Activated naive CD8-positive, alpha-beta T cell treated with anti-CD3 and anti-CD28 coated beads, Interleukin-2, amount 10 ng/mL, durations not matched to agents 7 days and 5 days (primary cell): ENCODE measurements around the gene DIO3. TPM values are rescaled to one million over a fixed set of nuclear protein-coding genes. Genes with fewer than 3 reads are reported as not detected.

ENCODE experiments used
- ATAC-seq: fragments of 150-1000 bp; cut with Tn5 transposase; one replicate; pipeline ENCODE4 v1.10.0; 2021; ENCODE audit warnings: low read depth, moderate library complexity
- POLR2A ChIA-PET: fragments of 350-600 bp; sonication (Branson Sonifier 250); formaldehyde crosslinking; loops from one replicate; lab custom pipeline; 2021; ENCODE audit warnings: antibody characterized with exemption; lab: Charles Lee
- DNase-seq: peaks from one replicate; pipeline ENCODE4 v3.0.0; 2021
- H3K27ac Mint-ChIP-seq: one replicate; pipeline ENCODE4 v1.8.0; 2022; ENCODE audit warnings: mild to moderate bottlenecking, mixed read lengths
- H3K27me3 Mint-ChIP-seq: one replicate; pipeline ENCODE4 v1.8.0; 2022; ENCODE audit warnings: mild to moderate bottlenecking, moderate library complexity, mixed read lengths
- H3K36me3 Mint-ChIP-seq: one replicate; pipeline ENCODE4 v1.8.0; 2021; ENCODE audit warnings: mild to moderate bottlenecking, mixed read lengths
- H3K4me1 Mint-ChIP-seq: one replicate; pipeline ENCODE4 v1.8.0; 2021; ENCODE audit warnings: mixed read lengths
- H3K4me3 Mint-ChIP-seq: one replicate; pipeline ENCODE4 v1.8.0; 2022; ENCODE audit warnings: mild to moderate bottlenecking, moderate library complexity, mixed read lengths
- H3K9me3 Mint-ChIP-seq: one replicate; pipeline ENCODE4 v1.8.0; 2021; ENCODE audit warnings: mixed read lengths
- total RNA-seq, 2 experiments: library from RNA; stranded (reverse); gene quantifications; one replicate each; pipeline ENCODE4 v1.2.3, GENCODE V29; 2021

The DIO3 gene
- total RNA-seq, 2 experiments from 2014 or later: not detected

DNA sequence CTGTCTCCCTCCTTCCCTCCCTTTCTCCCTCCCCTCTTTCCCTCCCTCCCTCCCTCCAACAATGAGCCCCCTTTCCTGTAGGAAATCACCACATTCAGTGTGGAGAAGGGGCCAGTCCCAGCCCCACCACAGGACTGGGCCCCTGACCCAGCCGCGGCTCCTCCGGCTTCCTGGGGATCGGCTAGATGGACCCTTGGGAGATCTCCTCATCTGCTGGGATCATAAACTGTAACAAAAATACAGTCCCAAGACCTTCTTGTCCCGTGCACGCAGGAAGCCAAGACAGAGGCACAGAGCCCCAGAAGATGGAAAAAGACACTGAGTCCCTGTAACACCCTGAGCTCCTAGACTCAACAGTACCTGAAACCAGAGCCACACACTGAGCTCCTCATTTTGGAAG lies 23.9 kb downstream of the DIO3 start:
- no peak for DNase-seq
- Mint-ChIP-seq H3K36me3 (no peaks in the 10 kb centered on the region), H3K27ac (no peak overlapping the region), H3K4me3 (no peak overlapping the region), H3K9me3 (no peaks in the 10 kb centered on the region), H3K27me3 (peaks cover 11% of the 10 kb centered on the region), H3K4me1 (no peaks in the 10 kb centered on the region)
- no peak for ATAC-seq
- POLR2A ChIA-PET: no interaction called here

DNA sequence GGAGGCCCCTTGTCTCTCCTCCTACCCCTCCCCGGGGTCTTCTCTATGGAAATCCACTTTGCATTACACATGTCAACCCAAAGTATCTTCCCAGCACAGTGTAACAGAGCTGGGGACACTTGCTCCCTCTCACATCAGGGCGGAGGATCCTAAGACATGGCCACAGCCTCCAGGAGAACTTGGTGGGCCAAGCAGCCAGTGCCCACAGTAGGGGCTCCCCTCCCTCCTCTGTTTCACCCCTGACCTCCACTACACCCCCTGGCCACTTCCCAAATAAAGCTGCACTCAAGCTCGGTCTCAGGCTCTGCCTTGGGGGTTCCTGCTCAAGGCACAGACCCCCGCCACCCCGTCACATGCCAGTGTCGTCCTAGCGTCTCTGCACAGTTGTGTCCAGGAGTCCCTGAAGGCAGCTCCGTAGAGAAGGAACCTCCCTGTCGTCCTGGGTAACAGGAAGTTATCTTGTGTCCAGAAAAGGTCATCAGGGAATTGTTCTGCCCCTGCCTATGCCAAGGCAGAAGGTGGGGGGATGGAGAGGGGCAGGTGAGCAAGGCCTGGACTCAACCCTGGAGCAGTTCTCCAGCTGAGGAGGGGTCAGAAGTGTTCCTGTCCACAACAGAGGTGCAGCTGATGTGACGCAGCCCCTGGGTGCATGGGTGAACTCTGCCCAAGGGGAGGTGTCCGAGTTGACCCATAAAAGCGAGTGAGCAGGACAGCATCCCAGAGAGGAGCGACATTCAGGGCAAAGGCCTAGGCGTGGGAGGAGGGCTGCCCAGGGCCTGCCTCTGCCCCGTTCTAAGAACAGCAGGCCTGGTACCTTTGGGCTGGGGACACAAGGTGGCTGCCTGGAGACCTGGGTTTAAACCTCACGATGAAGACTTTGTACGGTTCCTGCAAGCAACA lies 25.5 kb downstream of the DIO3 start:
- Mint-ChIP-seq H3K4me1 (no peaks in the 10 kb centered on the region), H3K27me3 (peaks cover 4% of the 10 kb centered on the region), H3K9me3 (no peaks in the 10 kb centered on the region), H3K27ac (no peak overlapping the region), H3K4me3 (no peak overlapping the region), H3K36me3 (no peaks in the 10 kb centered on the region)
- POLR2A ChIA-PET: no interaction called here
- DNase-seq (no peak), ATAC-seq (no peak)

DNA sequence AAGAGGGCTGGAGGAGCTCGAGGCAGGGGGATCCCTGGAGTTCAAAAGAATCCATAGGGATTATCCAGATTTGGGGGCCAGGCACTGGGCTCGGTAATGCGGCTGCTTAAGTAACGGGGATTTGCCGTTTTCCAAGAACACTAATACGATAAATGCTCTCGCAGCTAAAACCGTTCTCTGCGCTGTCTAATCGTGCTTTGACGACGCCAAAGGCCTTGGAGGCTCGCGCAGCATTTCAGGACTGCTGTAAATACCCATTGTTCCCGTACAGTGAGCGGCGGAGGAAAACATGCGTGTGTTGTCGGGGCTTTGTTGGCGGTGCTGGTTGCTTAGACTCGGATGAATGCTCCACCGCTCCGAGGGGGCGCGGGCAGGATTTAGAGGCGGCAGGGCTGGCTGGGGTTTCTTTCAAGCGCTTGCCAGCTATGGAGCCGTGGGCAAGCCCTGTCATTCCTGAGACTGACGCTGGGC lies 26.2 kb downstream of the DIO3 start:
- POLR2A ChIA-PET: no interaction called here
- no peak overlapping the region for H3K27ac Mint-ChIP-seq
- H3K36me3 Mint-ChIP-seq: no peaks in the 10 kb centered on the region
- peaks cover 4% of the 10 kb centered on the region for H3K27me3 Mint-ChIP-seq
- H3K4me3 Mint-ChIP-seq: no peak overlapping the region
- H3K4me1 Mint-ChIP-seq: no peaks in the 10 kb centered on the region
- ATAC-seq (no peak), DNase-seq (no peak)
- H3K9me3 Mint-ChIP-seq: no peaks in the 10 kb centered on the region

DNA sequence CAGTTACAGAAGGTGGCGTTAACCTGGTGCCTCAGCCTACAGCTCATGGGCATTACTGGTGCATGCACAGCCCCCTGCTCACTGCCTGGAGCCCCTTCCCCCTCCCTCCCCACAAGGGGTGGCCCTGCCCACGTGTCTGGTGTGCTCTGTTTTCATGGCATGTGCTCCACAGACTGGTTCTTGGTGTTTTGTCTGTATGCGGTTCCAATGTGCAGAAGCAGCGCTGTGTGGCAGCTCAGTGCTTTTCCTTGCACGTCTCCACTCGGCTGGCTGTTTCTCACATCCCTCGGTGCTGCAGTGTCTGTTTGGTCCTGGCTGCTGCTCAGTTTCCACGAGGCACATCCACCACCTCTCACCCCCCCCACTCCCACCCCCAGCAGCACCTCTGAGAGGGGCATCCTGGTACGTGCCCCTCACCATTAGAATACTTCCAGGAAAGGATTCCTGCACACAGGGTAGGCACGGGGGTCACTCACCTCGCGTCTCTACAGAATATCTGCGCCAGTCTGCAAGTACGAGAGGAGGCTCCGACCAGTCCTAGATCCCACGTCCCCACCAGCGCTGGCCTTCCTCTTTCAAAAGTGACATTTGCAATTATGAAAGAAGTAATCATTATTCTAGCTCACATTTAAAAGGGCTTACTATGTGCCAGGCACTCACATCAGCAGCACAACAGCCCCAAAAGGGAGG lies 27.1 kb downstream of the DIO3 start:
- no peak for DNase-seq
- H3K27me3 Mint-ChIP-seq: peaks cover 4% of the 10 kb centered on the region
- H3K9me3 Mint-ChIP-seq: no peaks in the 10 kb centered on the region
- H3K27ac Mint-ChIP-seq: no peak overlapping the region
- H3K4me3 Mint-ChIP-seq: no peak overlapping the region
- POLR2A ChIA-PET: no interaction called here
- H3K4me1 Mint-ChIP-seq: no peaks in the 10 kb centered on the region
- no peaks in the 10 kb centered on the region for H3K36me3 Mint-ChIP-seq
- ATAC-seq: no peak

DNA sequence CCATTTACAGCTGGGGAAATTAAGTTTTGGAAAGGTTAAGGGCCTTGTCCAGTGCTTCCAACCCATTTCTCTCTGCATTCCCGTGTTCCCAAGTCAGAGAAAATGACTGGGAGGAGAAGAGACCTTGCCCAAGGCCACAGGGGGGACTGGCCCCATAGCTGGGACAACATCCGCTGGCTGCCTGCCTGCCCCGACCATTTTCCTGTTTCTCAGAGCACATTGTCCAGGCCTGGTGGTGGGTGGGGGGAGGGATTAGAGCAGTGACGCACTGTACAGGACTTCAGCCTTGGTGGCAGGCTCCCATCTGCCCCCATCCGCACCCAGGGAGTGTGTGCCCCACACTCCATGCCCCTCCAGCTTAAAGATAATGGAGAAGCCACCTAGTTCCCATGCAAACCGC lies 27.7 kb downstream of the DIO3 start:
- POLR2A ChIA-PET: no interaction called here
- Mint-ChIP-seq H3K4me3 (no peak overlapping the region), H3K4me1 (no peaks in the 10 kb centered on the region), H3K9me3 (peaks cover under 1% of the 10 kb centered on the region), H3K27ac (no peak overlapping the region), H3K36me3 (no peaks in the 10 kb centered on the region), H3K27me3 (peaks cover 4% of the 10 kb centered on the region)
- ATAC-seq: no peak
- DNase-seq: no peak

DNA sequence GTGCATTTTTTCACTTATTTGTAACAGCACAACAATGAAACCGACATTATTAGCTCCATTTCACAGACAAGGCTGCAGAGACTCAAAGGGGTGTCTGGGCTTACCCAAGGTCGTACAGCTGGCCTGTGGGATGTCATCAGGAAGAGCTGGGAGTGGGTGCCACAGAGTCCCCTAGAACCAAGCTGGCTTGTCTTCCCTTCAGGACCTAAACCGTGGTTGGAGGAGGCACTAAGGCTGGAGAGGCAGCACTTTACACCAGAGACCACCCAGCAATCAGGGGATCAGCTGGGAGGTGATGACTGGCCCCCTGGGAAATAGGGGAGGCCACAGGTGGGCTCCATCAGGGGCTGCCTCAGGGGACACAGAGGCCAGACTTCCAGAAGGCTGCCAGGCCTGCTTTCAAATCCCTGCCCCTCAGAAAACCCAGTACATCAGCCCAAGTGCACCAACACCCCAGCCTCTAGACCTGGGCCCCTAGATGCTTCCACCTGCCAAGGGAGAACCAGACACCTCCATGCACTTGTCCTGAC lies 28.3 kb downstream of the DIO3 start:
- Mint-ChIP-seq H3K27me3 (peaks cover 4% of the 10 kb centered on the region), H3K4me1 (peaks cover 2% of the 10 kb centered on the region), H3K9me3 (peaks cover 4% of the 10 kb centered on the region), H3K36me3 (peaks cover 2% of the 10 kb centered on the region), H3K27ac (no peak overlapping the region), H3K4me3 (no peak overlapping the region)
- POLR2A ChIA-PET: no interaction called here
- ATAC-seq (no peak), DNase-seq (no peak)

DNA sequence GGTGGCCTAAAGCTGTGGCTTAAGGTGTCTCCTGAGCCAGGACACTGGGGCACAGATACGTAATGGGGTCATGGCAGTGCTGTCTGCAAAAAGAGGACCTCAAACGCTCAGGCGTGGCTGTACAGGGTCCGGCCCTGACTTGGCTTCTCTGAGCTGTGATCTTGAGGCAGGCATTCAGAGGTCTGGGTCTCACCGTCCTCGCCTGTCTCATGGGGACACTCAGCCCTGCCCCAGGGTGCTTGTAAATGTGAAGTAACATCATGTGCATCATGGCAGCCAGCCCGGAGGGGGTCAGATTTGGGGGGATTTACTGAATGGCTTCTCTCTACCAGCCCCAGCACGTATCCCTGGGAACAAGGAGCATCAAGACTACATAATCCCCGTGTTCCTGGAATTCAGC lies 28.8 kb downstream of the DIO3 start:
- Mint-ChIP-seq H3K4me1 (peaks cover 3% of the 10 kb centered on the region), H3K9me3 (peaks cover 8% of the 10 kb centered on the region), H3K4me3 (no peak overlapping the region), H3K27me3 (peaks cover 4% of the 10 kb centered on the region), H3K36me3 (peaks cover 2% of the 10 kb centered on the region), H3K27ac (no peak overlapping the region)
- no peak for ATAC-seq
- POLR2A ChIA-PET: no interaction called here
- no peak for DNase-seq

DNA sequence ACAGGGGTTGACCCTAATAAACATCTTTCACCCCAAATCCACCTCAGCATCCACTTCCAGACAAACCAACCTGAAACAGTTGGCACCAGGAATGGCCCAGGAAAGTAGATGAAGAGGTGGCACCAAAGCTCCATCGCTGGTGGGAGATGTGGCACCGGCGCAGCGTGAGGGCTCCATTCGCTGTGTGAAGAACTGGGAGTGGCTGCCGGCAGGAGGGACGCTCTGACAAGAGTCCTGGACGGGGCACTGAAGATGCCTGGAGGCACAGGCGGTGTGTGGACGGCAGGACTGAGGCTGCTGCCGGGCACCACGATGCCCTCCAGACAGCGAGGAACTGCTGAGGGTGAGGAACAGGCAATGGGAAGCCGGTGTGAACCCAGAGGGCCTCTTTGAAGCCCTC lies 29.3 kb downstream of the DIO3 start:
- DNase-seq (no peak), ATAC-seq (no peak)
- Mint-ChIP-seq H3K27ac (no peak overlapping the region), H3K36me3 (peaks cover 2% of the 10 kb centered on the region), H3K4me1 (peaks cover 7% of the 10 kb centered on the region), H3K9me3 (peaks cover 11% of the 10 kb centered on the region), H3K4me3 (no peak overlapping the region), H3K27me3 (peaks cover 4% of the 10 kb centered on the region)
- POLR2A ChIA-PET: no interaction called here

DNA sequence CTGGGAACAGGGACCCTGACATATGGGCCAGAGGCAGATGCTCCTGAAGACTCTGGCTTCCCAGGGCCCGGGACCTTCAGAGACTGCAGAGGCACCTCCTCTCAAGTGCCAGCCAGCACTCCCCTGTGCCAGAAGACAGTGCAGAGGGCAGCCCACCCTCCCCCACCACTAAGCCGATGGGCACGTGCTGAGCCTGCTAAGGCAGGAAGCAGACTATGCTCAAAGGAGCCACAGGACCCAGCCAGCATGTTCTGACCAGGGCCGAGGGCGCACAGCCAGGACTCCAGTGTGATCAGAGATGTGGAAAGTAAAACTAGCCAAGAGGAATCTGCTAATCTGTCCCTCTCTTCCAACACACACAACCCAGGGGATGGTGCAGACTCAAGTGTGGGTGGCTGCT lies 29.8 kb downstream of the DIO3 start:
- Mint-ChIP-seq H3K9me3 (peaks cover 16% of the 10 kb centered on the region), H3K27ac (no peak overlapping the region), H3K27me3 (peaks cover 4% of the 10 kb centered on the region), H3K4me3 (no peak overlapping the region), H3K4me1 (peaks cover 12% of the 10 kb centered on the region), H3K36me3 (peaks cover 2% of the 10 kb centered on the region)
- no peak for DNase-seq
- no peak for ATAC-seq
- POLR2A ChIA-PET: no interaction called here

DNA sequence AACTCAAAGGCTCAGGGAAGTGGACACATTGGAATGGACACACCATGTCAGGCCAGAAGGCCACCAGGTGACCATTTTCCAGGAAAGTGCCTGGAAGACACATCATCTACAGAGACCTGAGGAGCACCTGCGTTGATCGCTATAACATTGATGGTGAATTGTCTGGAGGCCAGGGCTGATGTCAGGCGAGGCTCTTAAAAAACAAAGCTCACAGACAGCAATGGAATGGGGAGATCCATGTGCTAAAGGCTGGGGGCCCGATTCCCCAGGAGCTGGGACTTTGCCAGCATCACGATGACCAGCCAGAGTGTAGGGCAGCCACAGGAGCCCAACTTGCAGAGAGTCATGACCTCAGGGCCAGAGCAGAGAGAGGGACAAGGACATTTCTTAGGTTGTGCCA lies 30.3 kb downstream of the DIO3 start:
- Mint-ChIP-seq H3K36me3 (peaks cover 4% of the 10 kb centered on the region), H3K4me3 (no peak overlapping the region), H3K4me1 (peaks cover 16% of the 10 kb centered on the region), H3K27ac (no peak overlapping the region), H3K27me3 (peaks cover 4% of the 10 kb centered on the region), H3K9me3 (peaks cover 18% of the 10 kb centered on the region)
- no peak for ATAC-seq
- POLR2A ChIA-PET: no interaction called here
- DNase-seq: no peak

DNA sequence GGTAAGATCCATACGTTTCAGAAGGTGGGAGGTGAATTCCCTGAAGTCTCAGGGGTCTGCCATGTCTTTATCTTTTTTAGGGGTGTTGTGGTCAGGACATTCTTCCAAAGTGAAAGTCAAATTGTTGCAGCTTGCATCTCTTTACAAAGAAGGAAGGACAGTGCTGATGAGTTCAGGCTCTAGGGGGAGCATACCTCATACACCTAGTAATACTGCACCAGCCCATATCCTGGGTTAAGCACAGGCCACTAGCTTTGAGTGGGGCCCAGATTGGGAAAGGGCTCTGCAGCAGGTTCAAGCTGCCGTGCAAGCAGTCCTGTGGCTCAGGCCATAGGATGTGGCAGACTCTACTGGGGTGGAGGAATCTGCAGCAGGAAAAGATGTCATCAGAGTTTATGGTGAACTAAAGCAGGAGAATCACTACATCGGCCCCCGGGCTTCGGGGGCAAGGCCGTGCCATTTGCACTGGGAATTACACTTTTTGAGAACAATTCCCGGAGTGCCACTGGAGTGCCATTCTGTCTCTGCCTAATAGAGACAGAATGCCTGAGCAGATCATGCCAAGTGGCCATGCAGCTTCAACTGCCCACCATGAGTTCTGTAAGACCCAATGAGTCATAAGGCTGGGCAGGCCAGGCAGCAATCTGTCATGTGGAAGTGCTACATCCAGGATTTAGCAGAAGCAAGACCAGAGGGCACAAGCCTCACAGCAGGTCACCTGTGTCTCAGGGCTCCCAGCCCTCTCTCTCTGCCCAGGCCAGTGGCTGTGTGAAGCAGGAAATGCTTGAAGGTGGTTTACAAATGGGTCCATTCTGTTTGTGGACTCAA lies 32.3 kb downstream of the DIO3 start:
- Mint-ChIP-seq H3K27me3 (peaks cover 4% of the 10 kb centered on the region), H3K36me3 (peaks cover 16% of the 10 kb centered on the region), H3K9me3 (peaks cover 28% of the 10 kb centered on the region), H3K4me1 (peaks cover 32% of the 10 kb centered on the region), H3K4me3 (no peak overlapping the region), H3K27ac (no peak overlapping the region)
- ATAC-seq (no peak), DNase-seq (no peak)
- POLR2A ChIA-PET: no interaction called here

DNA sequence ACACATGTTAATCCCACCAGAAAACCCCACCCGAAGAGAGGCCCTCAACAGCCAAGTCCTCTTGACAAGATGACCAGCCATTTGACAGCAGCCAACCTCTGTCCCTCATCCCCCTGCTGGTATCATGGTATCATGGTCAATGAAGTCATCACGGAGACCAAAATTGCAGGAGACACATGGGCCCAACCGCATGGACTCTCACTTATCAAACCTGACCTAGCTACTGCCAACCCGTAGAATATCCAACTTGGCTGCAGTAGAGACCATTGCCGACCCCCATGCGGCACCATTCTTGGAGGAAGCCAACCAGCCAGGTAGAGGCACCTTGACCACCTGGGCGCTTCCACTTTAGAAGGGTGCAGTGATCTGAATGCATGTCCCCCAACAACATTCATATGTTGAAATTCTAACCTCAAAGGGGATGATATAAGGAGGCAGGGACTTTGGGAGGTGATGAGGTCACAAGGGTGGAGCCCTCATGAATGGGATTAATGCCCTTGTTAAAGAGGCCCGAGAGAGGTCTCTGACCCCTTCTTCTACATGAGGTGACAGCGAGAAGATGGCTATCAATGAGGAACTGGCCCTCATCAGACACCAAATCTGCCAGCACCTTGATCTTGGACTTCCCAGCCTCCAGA lies 33.3 kb downstream of the DIO3 start:
- POLR2A ChIA-PET: no interaction called here
- Mint-ChIP-seq H3K27me3 (peaks cover 4% of the 10 kb centered on the region), H3K4me1 (peaks cover 33% of the 10 kb centered on the region), H3K27ac (no peak overlapping the region), H3K9me3 (peaks cover 29% of the 10 kb centered on the region), H3K4me3 (no peak overlapping the region), H3K36me3 (peaks cover 17% of the 10 kb centered on the region)
- DNase-seq: no peak
- ATAC-seq: no peak

DNA sequence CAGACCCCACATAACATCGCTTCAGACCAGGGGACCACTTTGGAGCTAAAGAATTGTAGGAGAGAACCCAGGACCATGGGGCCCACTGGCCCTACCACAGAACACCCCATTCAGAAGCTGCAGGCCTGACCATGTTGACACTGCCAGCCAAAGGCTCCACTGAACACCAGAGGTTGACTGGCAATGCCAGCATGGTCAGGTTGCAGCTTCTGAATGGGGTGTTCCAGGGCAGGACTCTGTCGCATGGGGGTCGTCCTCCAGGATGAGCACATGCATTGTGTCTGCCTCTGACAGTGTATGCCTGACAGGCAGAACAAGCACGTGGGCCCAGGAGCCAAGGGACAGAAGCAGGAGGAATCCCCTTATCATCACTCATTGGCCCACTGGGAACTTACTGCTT lies 34.1 kb downstream of the DIO3 start:
- H3K4me1 Mint-ChIP-seq: peaks cover 33% of the 10 kb centered on the region
- H3K27ac Mint-ChIP-seq: peak overlapping the region; percentile 85
- H3K9me3 Mint-ChIP-seq: peaks cover 29% of the 10 kb centered on the region
- H3K4me3 Mint-ChIP-seq: no peak overlapping the region
- no peak for ATAC-seq
- POLR2A ChIA-PET: no interaction called here
- H3K27me3 Mint-ChIP-seq: peaks cover 4% of the 10 kb centered on the region
- DNase-seq: no peak
- H3K36me3 Mint-ChIP-seq: peaks cover 17% of the 10 kb centered on the region
